ENCODE results near the gene NME2.

The NME2 gene

GRCh38 chr17:51164911-51165679 lies 1.1 kb upstream of the NME2 start:
- TF ChIP-seq CTCF (conservative IDR thresholded peaks at IDR 0.05; ENCODE audit: low read depth, low read length): no peak
- no peaks in the 10 kb centered on the region for H3K27me3 ChIP-seq (ENCODE audit: insufficient read depth, low read depth)
- peak overlapping the region; percentile 99; the same call in 1 of the 2 replicates for H3K9ac ChIP-seq
- no peaks in the 10 kb centered on the region for H4K20me1 ChIP-seq (ENCODE audit: insufficient read depth)
- peak overlapping the region; percentile 76 for H2AFZ ChIP-seq (ENCODE audit: low read depth)
- peak overlapping the region; percentile 95 for H3K27ac ChIP-seq
- peak overlapping the region; percentile 77 for H3K4me2 ChIP-seq
- H3K79me2 ChIP-seq (ENCODE audit: insufficient read depth, low read depth): peaks cover 25% of the 10 kb centered on the region; the same call in 1 of the 2 replicates
- peaks cover 27% of the 10 kb centered on the region for H3K4me1 ChIP-seq (ENCODE audit: low read depth, poor library complexity, severe bottlenecking)
- H3K4me3 ChIP-seq (IDR thresholded peaks at IDR 0.05; ENCODE audit: insufficient read depth, low read depth, low read length): no peak overlapping the region
- peaks cover 25% of the 10 kb centered on the region; the same call in 1 of the 2 replicates for H3K36me3 ChIP-seq (ENCODE audit: insufficient read depth)

- Histone ChIP-seq H3K79me2 (ENCODE audit: insufficient read depth, low read depth) (peaks cover 25% of the 10 kb centered on the region; the same call in 1 of the 2 replicates), H3K27me3 (ENCODE audit: insufficient read depth, low read depth) (no peaks in the 10 kb centered on the region), H3K4me2 (peak overlapping the region; percentile 77), H3K4me1 (ENCODE audit: low read depth, poor library complexity, severe bottlenecking) (peaks cover 27% of the 10 kb centered on the region), H3K27ac (peak overlapping the region; percentile 95), H4K20me1 (ENCODE audit: insufficient read depth) (no peaks in the 10 kb centered on the region), H2AFZ (ENCODE audit: low read depth) (peak overlapping the region; percentile 76), H3K9ac (peak overlapping the region; percentile 99), H3K36me3 (ENCODE audit: insufficient read depth) (peaks cover 24% of the 10 kb centered on the region; the same call in 1 of the 2 replicates), H3K4me3 (IDR thresholded peaks at IDR 0.05; ENCODE audit: insufficient read depth, low read depth, low read length) (no peak overlapping the region)
- no peak for TF ChIP-seq CTCF (conservative IDR thresholded peaks at IDR 0.05; ENCODE audit: low read depth, low read length)
Measured at GRCh38 chr17:51165680-51166197, 472 bp upstream of the NME2 start.

GRCh38 chr17:51166987-51167931 lies 1.0 kb downstream of the NME2 start:
- Histone ChIP-seq H2AFZ (ENCODE audit: low read depth) (peak overlapping the region; percentile 76), H3K9ac (peak overlapping the region; percentile 99), H3K4me2 (peak overlapping the region; percentile 70), H4K20me1 (ENCODE audit: insufficient read depth) (no peaks in the 10 kb centered on the region), H3K4me3 (IDR thresholded peaks at IDR 0.05; ENCODE audit: insufficient read depth, low read depth, low read length) (no peak overlapping the region), H3K27me3 (ENCODE audit: insufficient read depth, low read depth) (no peaks in the 10 kb centered on the region), H3K4me1 (ENCODE audit: low read depth, poor library complexity, severe bottlenecking) (peaks cover 27% of the 10 kb centered on the region), H3K79me2 (ENCODE audit: insufficient read depth, low read depth) (peaks cover 25% of the 10 kb centered on the region; the same call in 1 of the 2 replicates), H3K36me3 (ENCODE audit: insufficient read depth) (peaks cover 14% of the 10 kb centered on the region; the same call in 1 of the 2 replicates), H3K27ac (peak overlapping the region; percentile 95)
- peak; percentile 90 for TF ChIP-seq CTCF (conservative IDR thresholded peaks at IDR 0.05; ENCODE audit: low read depth, low read length)

- Histone ChIP-seq H3K36me3 (ENCODE audit: insufficient read depth) (peaks cover 10% of the 10 kb centered on the region; the same call in 1 of the 2 replicates), H3K27me3 (ENCODE audit: insufficient read depth, low read depth) (no peaks in the 10 kb centered on the region), H3K4me1 (ENCODE audit: low read depth, poor library complexity, severe bottlenecking) (peaks cover 27% of the 10 kb centered on the region), H4K20me1 (ENCODE audit: insufficient read depth) (no peaks in the 10 kb centered on the region), H3K4me3 (IDR thresholded peaks at IDR 0.05; ENCODE audit: insufficient read depth, low read depth, low read length) (no peak overlapping the region), H3K27ac (no peak overlapping the region), H2AFZ (ENCODE audit: low read depth) (no peak overlapping the region), H3K79me2 (ENCODE audit: insufficient read depth, low read depth) (peaks cover 25% of the 10 kb centered on the region; the same call in 1 of the 2 replicates), H3K4me2 (no peak overlapping the region), H3K9ac (no peak overlapping the region)
- no peak for TF ChIP-seq CTCF (conservative IDR thresholded peaks at IDR 0.05; ENCODE audit: low read depth, low read length)
Measured at GRCh38 chr17:51169340-51169739, 3.1 kb downstream of the NME2 start.
